Erythroblast (primary cell): ENCODE results near the gene BBS9.

ENCODE experiments used
- DNase-seq, 2 experiments: peaks; one replicate each; lab custom pipeline; 2025; lab: John Stamatoyannopoulos, UW
- GATA1 ChIP-seq: IDR thresholded peaks from 2 replicates; pipeline ENCODE4 v1.6.1; 2011; ENCODE audit warnings: low read depth, mild to moderate bottlenecking, control low read depth, low read length, moderate library complexity
- POLR2A ChIP-seq: IDR thresholded peaks from 2 replicates; pipeline ENCODE4 v1.6.1; 2011; ENCODE audit warnings: mild to moderate bottlenecking, low read length

Gene BBS9

GRCh38 chr7:33107136-33108066 is 22.0 kb upstream of the BBS9 start:
- TF ChIP-seq GATA1 (no peak), POLR2A (no peak)
- peak; percentile 63 to 74 for DNase-seq

GRCh38 chr7:33108554-33109004 is 20.8 kb upstream of the BBS9 start:
- TF ChIP-seq POLR2A (no peak), GATA1 (no peak)
- peak; percentile 65 to 71 for DNase-seq

- no peak for TF ChIP-seq GATA1
- TF ChIP-seq POLR2A = peak; percentile 52
- DNase-seq = peak; percentile 81 to 89
These were observed 20.2 kb upstream of the BBS9 start, which contains the start of gene RP9 for GRCh38 chr7:33109005-33109757. TSS of gene RP9 (minus strand) at chr7:33109404. CDS start at chr7:33109372, 32 bp downstream.

GRCh38 chr7:33109758-33110238 is 19.6 kb upstream of the BBS9 start:
- peak; percentile 13 to 46 for DNase-seq
- TF ChIP-seq POLR2A = no peak
- TF ChIP-seq GATA1 = no peak

- TF ChIP-seq POLR2A (no peak), GATA1 (no peak)
- DNase-seq = no peak
These were observed 17.8 kb upstream of the BBS9 start for GRCh38 chr7:33111614-33112013.

- no peak for DNase-seq
- TF ChIP-seq GATA1 = no peak
- TF ChIP-seq POLR2A = no peak
These were observed 14.4 kb upstream of the BBS9 start for GRCh38 chr7:33114976-33115375.

GRCh38 chr7:33118383-33118782 is 11.0 kb upstream of the BBS9 start:
- DNase-seq = no peak
- no peak for TF ChIP-seq POLR2A
- TF ChIP-seq GATA1 = no peak

- TF ChIP-seq POLR2A (no peak), GATA1 (no peak)
- DNase-seq = no peak
These were observed 2.3 kb upstream of the BBS9 start for GRCh38 chr7:33127085-33127484.

- DNase-seq = no peak
- TF ChIP-seq GATA1 = no peak
- no peak for TF ChIP-seq POLR2A
These were observed 754 bp upstream of the BBS9 start for GRCh38 chr7:33128631-33128989.

GRCh38 chr7:33129806-33130153 is 416 bp downstream of the BBS9 start:
- TF ChIP-seq GATA1 (no peak), POLR2A (no peak)
- DNase-seq = no peak

GRCh38 chr7:33130184-33130583 is 820 bp downstream of the BBS9 start:
- DNase-seq = peak; percentile 14 to 28
- TF ChIP-seq GATA1 (no peak), POLR2A (no peak)

GRCh38 chr7:33137103-33137502 is 7.7 kb downstream of the BBS9 start:
- DNase-seq = no peak
- TF ChIP-seq POLR2A = no peak
- no peak for TF ChIP-seq GATA1

GRCh38 chr7:33142585-33142984 is 13.2 kb downstream of the BBS9 start:
- no peak for DNase-seq
- TF ChIP-seq POLR2A = no peak
- no peak for TF ChIP-seq GATA1

- no peak for DNase-seq
- TF ChIP-seq POLR2A (no peak), GATA1 (no peak)
These were observed 14.8 kb downstream of the BBS9 start for GRCh38 chr7:33143996-33144718.
